CD8-positive, alpha-beta memory T cell (primary cell): ENCODE data around the gene ATP2B1. TPM values are rescaled to one million over a fixed set of nuclear protein-coding genes. Genes with fewer than 3 reads are reported as not detected.

ENCODE experiments used
- CTCF ChIA-PET: fragments of 350-600 bp; sonication (Branson Sonifier 250); formaldehyde crosslinking; loops from one replicate; lab custom pipeline; 2021; ENCODE audit warnings: antibody characterized with exemption; lab: Charles Lee
- POLR2A ChIA-PET: fragments of 350-600 bp; sonication (Branson Sonifier 250); formaldehyde crosslinking; loops from one replicate; lab custom pipeline; 2021; ENCODE audit warnings: antibody characterized with exemption; lab: Charles Lee
- DNase-seq, 5 donors: peaks; one replicate each; pipeline versions ENCODE4 v3.0.0 to v3.0.0-alpha.2; 2020 to 2022; ENCODE audit warnings: mixed read lengths in 1 of 5
- H3K27ac ChIP-seq: one replicate; pipeline ENCODE4 v1.7.0; 2013; ENCODE audit warnings: low read depth, mild to moderate bottlenecking, low read length, moderate library complexity
- H3K27me3 ChIP-seq: 2 replicates; pipeline ENCODE4 v1.7.0; 2013; ENCODE audit warnings: low read length, mild to moderate bottlenecking; ENCODE audit not compliant: insufficient read depth, poor library complexity, severe bottlenecking
- H3K36me3 ChIP-seq: 2 replicates; pipeline ENCODE4 v1.7.0; 2013; ENCODE audit warnings: mild to moderate bottlenecking, low read length, moderate library complexity; ENCODE audit not compliant: insufficient read depth
- H3K4me1 ChIP-seq: 2 replicates; pipeline ENCODE4 v1.7.0; 2013; ENCODE audit warnings: mild to moderate bottlenecking, low read length, moderate library complexity; ENCODE audit not compliant: insufficient read depth
- H3K4me3 ChIP-seq: 2 replicates; pipeline ENCODE4 v1.7.0; 2013; ENCODE audit warnings: mild to moderate bottlenecking, low read length
- H3K9me3 ChIP-seq: 2 replicates; pipeline ENCODE4 v1.7.0; 2013; ENCODE audit warnings: mild to moderate bottlenecking, low read length
- H3K27ac Mint-ChIP-seq, 8 donors: one replicate each; pipeline ENCODE4 v1.8.0; 2020 to 2021; ENCODE audit warnings: mixed read lengths in 8 of 8, mild to moderate bottlenecking in 6 of 8, inconsistent platforms in 3 of 8, moderate library complexity in 3 of 8
- H3K27me3 Mint-ChIP-seq, 2 donors: one replicate each; pipeline ENCODE4 v1.8.0; 2020 to 2021; ENCODE audit warnings: mixed read lengths in 2 of 2, mild to moderate bottlenecking in 1 of 2, moderate library complexity in 1 of 2
- H3K36me3 Mint-ChIP-seq, 3 donors: one replicate each; pipeline ENCODE4 v1.8.0; 2020 to 2021; ENCODE audit warnings: mixed read lengths in 3 of 3, inconsistent platforms in 1 of 3, mild to moderate bottlenecking in 1 of 3
- H3K4me1 Mint-ChIP-seq, 3 donors: one replicate each; pipeline ENCODE4 v1.8.0; 2020 to 2021; ENCODE audit warnings: mixed read lengths in 3 of 3, inconsistent platforms in 1 of 3, mild to moderate bottlenecking in 1 of 3
- H3K4me3 Mint-ChIP-seq, 7 donors: one replicate each; pipeline ENCODE4 v1.8.0; 2020 to 2021; ENCODE audit warnings: mixed read lengths in 7 of 7, mild to moderate bottlenecking in 6 of 7, moderate library complexity in 4 of 7, inconsistent platforms in 2 of 7
- H3K9me3 Mint-ChIP-seq, 5 donors: one replicate each; pipeline ENCODE4 v1.8.0; 2020 to 2022; ENCODE audit warnings: mixed read lengths in 5 of 5, mild to moderate bottlenecking in 3 of 5, moderate library complexity in 2 of 5, inconsistent platforms in 1 of 5
- polyA plus RNA-seq: library from polyadenylated mRNA; unstranded; fragments of 300-500 nt; fragmentation: Illumina TruSeq; gene quantifications from one replicate; pipeline ENCODE4 v1.2.3, GENCODE V29; 2021
- total RNA-seq, 2 experiments: library from RNA; stranded (reverse); gene quantifications; one replicate each; pipeline ENCODE4 v1.2.3, GENCODE V29; 2021

Gene ATP2B1
- total and polyA plus RNA-seq, 3 experiments from 2014 or later = 32.7 to 45.3 (median 32.8) TPM

GRCh38 chr12:89695100-89695499 is 13.5 kb downstream of the ATP2B1 start:
- POLR2A ChIA-PET = interaction anchor here (1.1 to 1.2 kb wide), 2 partner anchors 13 to 14 kb away, joined by 3 to 4 read pairs; partner anchors contain the start of gene ATP2B1
- no peaks in the 10 kb centered on the region for H3K9me3 Mint-ChIP-seq
- CTCF ChIA-PET = interaction anchor here (0.6 to 1.3 kb wide), 2 partner anchors 12 to 229 kb away, joined by 3 read pairs; no protein-coding TSS in a partner anchor

GRCh38 chr12:89694542-89694941 is 14.1 kb downstream of the ATP2B1 start:
- H3K27me3 ChIP-seq = no peaks in the 10 kb centered on the region
- no peaks in the 10 kb centered on the region for H3K36me3 ChIP-seq
- no peaks in the 10 kb centered on the region for H3K9me3 ChIP-seq
- no peak overlapping the region for H3K4me3 ChIP-seq
- Mint-ChIP-seq H3K27me3 (no peaks in the 10 kb centered on the region), H3K27ac (peak overlapping the region in 1 of 8 donors; percentile 67), H3K4me1 (peaks cover 86 to 98% (median 94%) of the 10 kb centered on the region in 3 donors), H3K4me3 (peak overlapping the region in 4 of 7 donors; percentile 2 to 42 (median 32)), H3K9me3 (no peaks in the 10 kb centered on the region), H3K36me3 (peaks cover 0 to 5% (median 4%) of the 10 kb centered on the region in 3 donors)
- no peak for DNase-seq
- no peak overlapping the region for H3K27ac ChIP-seq
- ChIA-PET POLR2A (interaction anchor here (1.2 kb wide), 1 partner anchor 14 kb away, joined by 3 read pairs; the partner anchor contains the start of gene ATP2B1), CTCF (interaction anchor here (1.3 kb wide), 1 partner anchor 12 kb away, joined by 3 read pairs; no protein-coding TSS in a partner anchor)
- peaks cover 39% of the 10 kb centered on the region for H3K4me1 ChIP-seq

More at GRCh38 chr12:89695100-89695499, 13.5 kb downstream of the ATP2B1 start:
- Histone ChIP-seq H3K27ac (no peak overlapping the region), H3K4me1 (peaks cover 38% of the 10 kb centered on the region), H3K9me3 (no peaks in the 10 kb centered on the region), H3K4me3 (no peak overlapping the region), H3K27me3 (no peaks in the 10 kb centered on the region), H3K36me3 (no peaks in the 10 kb centered on the region)
- Mint-ChIP-seq H3K4me1 (peaks cover 82 to 97% (median 92%) of the 10 kb centered on the region in 3 donors), H3K27me3 (no peaks in the 10 kb centered on the region), H3K4me3 (peak overlapping the region in 1 of 7 donors; percentile 26), H3K27ac (peak overlapping the region in 1 of 8 donors; percentile 67), H3K36me3 (peaks cover 0 to 5% (median 4%) of the 10 kb centered on the region in 3 donors)
- DNase-seq = no peak

- POLR2A ChIA-PET = interaction anchor here (1.2 kb wide), 1 partner anchor 15 kb away, joined by 3 read pairs; the partner anchor contains the start of gene ATP2B1
- CTCF ChIA-PET = interaction anchor here (1.3 kb wide), 1 partner anchor 13 kb away, joined by 3 read pairs; no protein-coding TSS in a partner anchor
- Histone ChIP-seq H3K36me3 (no peaks in the 10 kb centered on the region), H3K4me3 (no peak overlapping the region), H3K27ac (no peak overlapping the region), H3K27me3 (no peaks in the 10 kb centered on the region), H3K9me3 (no peaks in the 10 kb centered on the region), H3K4me1 (peaks cover 41% of the 10 kb centered on the region)
- Mint-ChIP-seq H3K27ac (peak overlapping the region in 1 of 8 donors; percentile 35), H3K36me3 (peaks cover 0 to 5% (median 4%) of the 10 kb centered on the region in 3 donors), H3K4me3 (no peak overlapping the region), H3K9me3 (no peaks in the 10 kb centered on the region), H3K27me3 (no peaks in the 10 kb centered on the region), H3K4me1 (peaks cover 87 to 98% (median 95%) of the 10 kb centered on the region in 3 donors)
- DNase-seq = no peak
Observed at GRCh38 chr12:89693639-89694202, 14.9 kb downstream of the ATP2B1 start.

GRCh38 chr12:89692439-89692838 is 16.2 kb downstream of the ATP2B1 start:
- POLR2A ChIA-PET = no interaction called here
- Histone ChIP-seq H3K27me3 (no peaks in the 10 kb centered on the region), H3K9me3 (no peaks in the 10 kb centered on the region), H3K27ac (no peak overlapping the region), H3K4me3 (no peak overlapping the region), H3K4me1 (peaks cover 38% of the 10 kb centered on the region), H3K36me3 (no peaks in the 10 kb centered on the region)
- Mint-ChIP-seq H3K36me3 (peaks cover 0 to 1% (median 0%) of the 10 kb centered on the region in 3 donors), H3K27ac (no peak overlapping the region), H3K4me3 (no peak overlapping the region), H3K4me1 (peaks cover 83 to 96% (median 94%) of the 10 kb centered on the region in 3 donors), H3K9me3 (no peaks in the 10 kb centered on the region), H3K27me3 (no peaks in the 10 kb centered on the region)
- no peak for DNase-seq
- CTCF ChIA-PET = no interaction called here

- Mint-ChIP-seq H3K27ac (peak overlapping the region in 2 of 8 donors; percentile 47 to 56), H3K27me3 (no peaks in the 10 kb centered on the region), H3K36me3 (peaks cover 0 to 1% (median 0%) of the 10 kb centered on the region in 3 donors), H3K4me3 (peak overlapping the region in 1 of 7 donors; percentile 0), H3K4me1 (peaks cover 79 to 96% (median 94%) of the 10 kb centered on the region in 3 donors), H3K9me3 (no peaks in the 10 kb centered on the region)
- Histone ChIP-seq H3K27ac (no peak overlapping the region), H3K4me3 (no peak overlapping the region), H3K36me3 (no peaks in the 10 kb centered on the region), H3K9me3 (no peaks in the 10 kb centered on the region), H3K4me1 (peaks cover 30% of the 10 kb centered on the region), H3K27me3 (no peaks in the 10 kb centered on the region)
- POLR2A ChIA-PET = no interaction called here
- CTCF ChIA-PET = no interaction called here
- DNase-seq = no peak
Observed at GRCh38 chr12:89691659-89692058, 17.0 kb downstream of the ATP2B1 start.

- peaks cover 0 to 1% (median 0%) of the 10 kb centered on the region in 3 donors for H3K36me3 Mint-ChIP-seq
- no peak for DNase-seq
- H3K9me3 Mint-ChIP-seq = no peaks in the 10 kb centered on the region
- H3K4me3 Mint-ChIP-seq = peak overlapping the region in 1 of 7 donors; percentile 32
- peak overlapping the region in 1 of 8 donors; percentile 60 for H3K27ac Mint-ChIP-seq
- H3K4me1 ChIP-seq = peaks cover 26% of the 10 kb centered on the region
- no peaks in the 10 kb centered on the region for H3K9me3 ChIP-seq
- H3K27me3 Mint-ChIP-seq = no peaks in the 10 kb centered on the region
- peaks cover 79 to 96% (median 93%) of the 10 kb centered on the region in 3 donors for H3K4me1 Mint-ChIP-seq
- POLR2A ChIA-PET = no interaction called here
- no peaks in the 10 kb centered on the region for H3K36me3 ChIP-seq
- no peak overlapping the region for H3K27ac ChIP-seq
- no peaks in the 10 kb centered on the region for H3K27me3 ChIP-seq
- CTCF ChIA-PET = interaction anchor here (1.0 kb wide), 1 partner anchor 26 kb away, joined by 3 read pairs; no protein-coding TSS in a partner anchor
- H3K4me3 ChIP-seq = no peak overlapping the region
Observed at GRCh38 chr12:89690925-89691324, 17.7 kb downstream of the ATP2B1 start.

GRCh38 chr12:89689306-89689705 is 19.3 kb downstream of the ATP2B1 start:
- Histone ChIP-seq H3K4me3 (no peak overlapping the region), H3K9me3 (no peaks in the 10 kb centered on the region), H3K4me1 (peaks cover 26% of the 10 kb centered on the region), H3K36me3 (no peaks in the 10 kb centered on the region), H3K27me3 (no peaks in the 10 kb centered on the region), H3K27ac (no peak overlapping the region)
- H3K4me1 Mint-ChIP-seq = peaks cover 82 to 98% (median 97%) of the 10 kb centered on the region in 3 donors
- H3K27ac Mint-ChIP-seq = peak overlapping the region in 1 of 8 donors; percentile 17
- ChIA-PET CTCF (interaction anchor here (0.8 to 1.0 kb wide), 2 partner anchors 170 to 261 kb away, joined by 3 read pairs; no protein-coding TSS in a partner anchor), POLR2A (no interaction called here)
- no peaks in the 10 kb centered on the region for H3K9me3 Mint-ChIP-seq
- H3K27me3 Mint-ChIP-seq = no peaks in the 10 kb centered on the region
- H3K4me3 Mint-ChIP-seq = no peak overlapping the region
- DNase-seq = no peak
- peaks cover 0 to 4% (median 3%) of the 10 kb centered on the region in 3 donors for H3K36me3 Mint-ChIP-seq

GRCh38 chr12:89686311-89686710 is 22.3 kb downstream of the ATP2B1 start:
- H3K27ac ChIP-seq = no peak overlapping the region
- Mint-ChIP-seq H3K9me3 (peaks cover 4 to 14% (median 11%) of the 10 kb centered on the region in 5 donors), H3K27me3 (peaks cover 0 to 1% of the 10 kb centered on the region in 2 donors), H3K27ac (no peak overlapping the region), H3K4me1 (peaks cover 74 to 97% (median 87%) of the 10 kb centered on the region in 3 donors), H3K36me3 (peaks cover 4 to 18% (median 10%) of the 10 kb centered on the region in 3 donors), H3K4me3 (no peak overlapping the region)
- peaks cover 6% of the 10 kb centered on the region for H3K4me1 ChIP-seq
- DNase-seq = no peak
- ChIA-PET CTCF (no interaction called here), POLR2A (no interaction called here)
- no peak overlapping the region for H3K4me3 ChIP-seq
- H3K27me3 ChIP-seq = no peaks in the 10 kb centered on the region
- no peaks in the 10 kb centered on the region for H3K36me3 ChIP-seq
- no peaks in the 10 kb centered on the region for H3K9me3 ChIP-seq
